LNCaP clone FGC (cell line): ENCODE data around the gene GNAT2.
A peak's percentile ranks its signal among the peaks of the same experiment; 100 is the strongest.

Experiments used
- DNase-seq: peaks from one replicate; pipeline ENCODE4 v3.0.0-alpha.2; 2011; ENCODE audit warnings: low read depth
- H3K4me3 ChIP-seq: 2 replicates; pipeline ENCODE4 v1.5.1; 2011; ENCODE audit warnings: mild to moderate bottlenecking, low read depth, low read length, control low read depth
- TF ChIP-seq, protein P1 (sequence below): IDR thresholded peaks from 2 replicates; pipeline ENCODE4 v1.5.1; 2012; ENCODE audit warnings: mild to moderate bottlenecking; ENCODE audit not compliant: control insufficient read depth, insufficient read depth; ENCODE audit errors: extremely low read depth

GNAT2 gene

DNA sequence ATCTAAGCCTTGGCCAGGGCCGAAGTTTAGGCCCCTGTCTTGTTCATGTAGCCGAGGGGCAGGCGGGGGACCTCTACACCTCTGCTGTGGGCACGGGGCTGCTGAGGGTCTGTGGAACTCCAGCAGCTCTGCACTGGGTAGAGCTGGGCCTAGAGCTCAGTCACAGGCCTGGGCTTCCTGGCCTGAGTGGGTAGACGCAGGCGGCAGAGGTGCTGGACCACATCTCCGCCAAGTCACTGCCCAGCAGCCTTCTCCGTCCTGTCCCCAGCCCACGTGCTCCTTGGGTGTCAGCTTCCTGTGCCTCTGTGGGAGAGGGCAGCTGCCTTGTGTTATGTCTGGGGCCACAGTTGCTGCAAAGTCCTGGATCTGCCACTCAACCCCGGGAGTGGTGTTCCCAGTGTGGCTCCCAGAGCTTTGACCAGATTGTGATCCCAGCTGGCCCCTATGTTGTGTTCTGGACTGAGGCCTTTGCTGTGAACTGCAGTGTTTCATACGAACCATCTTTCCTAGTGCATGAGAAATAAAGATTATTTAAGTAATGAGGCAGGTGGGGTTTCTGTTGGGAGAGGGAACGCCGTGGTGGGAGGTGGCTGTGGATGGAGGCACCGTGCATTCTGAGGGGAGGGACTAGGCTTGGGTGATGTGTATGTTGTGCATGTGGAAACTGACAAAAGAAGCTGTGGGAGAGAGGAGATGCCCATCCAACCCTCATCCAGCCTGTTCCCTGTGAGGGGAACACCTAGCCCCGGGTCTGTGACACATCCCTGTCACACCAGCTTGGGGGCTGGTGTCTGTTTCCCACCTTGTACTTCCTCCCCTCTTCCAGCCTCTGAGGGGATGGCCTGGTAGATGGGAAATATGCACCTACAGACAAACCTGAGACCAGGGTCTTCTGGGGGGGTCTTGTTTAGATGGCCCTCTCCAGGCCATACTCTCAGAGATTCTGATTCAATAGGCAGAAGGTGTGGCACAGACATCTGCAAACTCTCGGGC, 12.4 kb upstream of the GNAT2 start:
- H3K4me3 ChIP-seq: no peak overlapping the region
- DNase-seq: no peak
- TF ChIP-seq, protein P1, sequence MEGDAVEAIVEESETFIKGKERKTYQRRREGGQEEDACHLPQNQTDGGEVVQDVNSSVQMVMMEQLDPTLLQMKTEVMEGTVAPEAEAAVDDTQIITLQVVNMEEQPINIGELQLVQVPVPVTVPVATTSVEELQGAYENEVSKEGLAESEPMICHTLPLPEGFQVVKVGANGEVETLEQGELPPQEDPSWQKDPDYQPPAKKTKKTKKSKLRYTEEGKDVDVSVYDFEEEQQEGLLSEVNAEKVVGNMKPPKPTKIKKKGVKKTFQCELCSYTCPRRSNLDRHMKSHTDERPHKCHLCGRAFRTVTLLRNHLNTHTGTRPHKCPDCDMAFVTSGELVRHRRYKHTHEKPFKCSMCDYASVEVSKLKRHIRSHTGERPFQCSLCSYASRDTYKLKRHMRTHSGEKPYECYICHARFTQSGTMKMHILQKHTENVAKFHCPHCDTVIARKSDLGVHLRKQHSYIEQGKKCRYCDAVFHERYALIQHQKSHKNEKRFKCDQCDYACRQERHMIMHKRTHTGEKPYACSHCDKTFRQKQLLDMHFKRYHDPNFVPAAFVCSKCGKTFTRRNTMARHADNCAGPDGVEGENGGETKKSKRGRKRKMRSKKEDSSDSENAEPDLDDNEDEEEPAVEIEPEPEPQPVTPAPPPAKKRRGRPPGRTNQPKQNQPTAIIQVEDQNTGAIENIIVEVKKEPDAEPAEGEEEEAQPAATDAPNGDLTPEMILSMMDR: no peak

DNA sequence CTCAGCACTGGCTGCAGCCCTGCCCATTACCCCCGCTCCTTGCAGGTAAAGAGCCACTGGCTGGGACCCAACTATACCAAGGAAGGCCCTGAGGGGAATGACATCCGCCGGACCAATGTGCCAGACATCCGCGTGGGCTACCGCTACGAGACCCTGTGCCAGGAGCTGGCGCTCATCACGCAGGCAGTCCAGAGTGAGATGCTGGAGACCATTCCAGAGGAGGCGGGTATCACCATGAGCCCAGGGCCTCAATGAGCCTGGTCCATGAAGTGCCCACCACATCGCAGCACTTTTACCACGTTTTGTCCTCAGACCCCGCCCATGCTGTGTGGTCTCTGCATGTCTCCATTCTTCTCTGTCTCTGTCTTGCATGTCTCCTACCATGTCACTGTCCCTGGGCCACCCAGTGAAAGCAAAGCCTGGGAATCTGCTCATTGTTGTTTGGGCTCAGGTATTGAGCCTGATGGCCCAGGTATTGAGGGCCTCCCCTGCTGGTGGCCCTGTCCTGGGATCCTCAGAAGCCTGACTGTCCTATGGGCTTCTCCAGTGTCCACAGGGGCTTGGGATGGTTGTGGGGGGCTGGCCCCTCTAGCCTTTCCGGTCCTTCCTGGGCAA, 11.6 kb upstream of the GNAT2 start:
- TF ChIP-seq, protein P1: no peak
- no peak overlapping the region for H3K4me3 ChIP-seq
- DNase-seq: no peak

DNA sequence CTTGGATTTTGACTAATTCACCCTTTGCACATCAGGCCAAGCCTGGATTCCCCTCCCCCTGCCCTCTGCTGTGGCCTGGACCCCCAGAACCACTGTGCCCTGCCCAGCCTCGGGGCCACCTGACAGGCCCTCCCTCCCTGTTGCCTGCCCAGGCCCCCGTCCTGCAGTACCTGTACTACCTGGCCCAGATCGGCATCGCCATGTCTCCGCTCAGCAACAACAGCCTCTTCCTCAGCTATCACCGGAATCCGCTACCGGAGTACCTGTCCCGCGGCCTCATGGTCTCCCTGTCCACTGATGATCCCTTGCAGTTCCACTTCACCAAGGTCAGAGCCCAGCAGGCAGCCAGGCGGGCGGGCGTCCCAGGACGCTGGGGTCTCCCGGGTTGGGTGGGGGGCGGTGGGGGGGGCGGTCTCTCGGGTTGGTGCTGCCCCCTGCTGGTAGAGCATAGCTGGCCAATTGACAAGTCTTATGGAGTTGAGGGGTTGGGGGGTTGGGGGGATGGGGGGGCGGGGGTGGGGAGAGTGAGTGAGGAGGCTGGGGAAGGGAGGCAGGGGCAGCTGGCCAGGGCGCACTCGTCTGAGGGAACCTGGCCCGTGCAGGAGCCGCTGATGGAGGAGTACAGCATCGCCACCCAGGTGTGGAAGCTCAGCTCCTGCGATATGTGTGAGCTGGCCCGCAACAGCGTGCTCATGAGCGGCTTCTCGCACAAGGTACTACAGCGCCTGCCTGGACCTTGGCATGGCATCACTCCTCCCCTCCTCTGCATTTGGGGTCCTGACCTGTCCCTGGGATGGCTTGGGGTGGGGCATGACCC, 10.9 kb upstream of the GNAT2 start:
- DNase-seq: no peak
- no peak overlapping the region for H3K4me3 ChIP-seq
- TF ChIP-seq, protein P1: peak; percentile 24; the same call in 1 of the 2 replicates

DNA sequence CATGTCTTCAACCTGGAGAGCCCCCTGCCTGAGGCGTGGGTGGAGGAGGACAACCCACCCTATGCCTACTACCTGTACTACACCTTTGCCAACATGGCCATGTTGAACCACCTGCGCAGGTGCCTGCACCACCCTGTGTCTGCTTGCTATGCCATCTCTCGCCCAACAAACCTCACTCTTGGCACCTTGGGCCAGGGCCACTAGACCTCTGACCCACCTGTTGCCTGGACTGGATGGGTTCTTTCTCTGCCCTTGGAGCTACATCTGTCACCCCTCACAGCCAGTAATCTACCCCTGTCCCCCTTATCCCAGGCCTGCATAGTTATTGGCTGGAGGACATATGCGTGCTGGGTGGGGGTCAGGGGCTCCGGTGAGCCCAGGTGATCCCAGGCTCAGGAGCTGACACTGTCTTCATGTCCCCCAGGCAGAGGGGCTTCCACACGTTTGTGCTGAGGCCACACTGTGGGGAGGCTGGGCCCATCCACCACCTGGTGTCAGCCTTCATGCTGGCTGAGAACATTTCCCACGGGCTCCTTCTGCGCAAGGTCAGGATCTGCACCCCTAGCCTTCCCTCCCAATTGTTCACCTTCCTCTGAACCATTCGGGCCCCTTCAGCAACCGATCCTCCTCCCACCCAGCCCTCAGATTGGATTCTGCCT, 10.1 kb upstream of the GNAT2 start:
- no peak for DNase-seq
- H3K4me3 ChIP-seq: no peak overlapping the region
- TF ChIP-seq, protein P1: no peak

DNA sequence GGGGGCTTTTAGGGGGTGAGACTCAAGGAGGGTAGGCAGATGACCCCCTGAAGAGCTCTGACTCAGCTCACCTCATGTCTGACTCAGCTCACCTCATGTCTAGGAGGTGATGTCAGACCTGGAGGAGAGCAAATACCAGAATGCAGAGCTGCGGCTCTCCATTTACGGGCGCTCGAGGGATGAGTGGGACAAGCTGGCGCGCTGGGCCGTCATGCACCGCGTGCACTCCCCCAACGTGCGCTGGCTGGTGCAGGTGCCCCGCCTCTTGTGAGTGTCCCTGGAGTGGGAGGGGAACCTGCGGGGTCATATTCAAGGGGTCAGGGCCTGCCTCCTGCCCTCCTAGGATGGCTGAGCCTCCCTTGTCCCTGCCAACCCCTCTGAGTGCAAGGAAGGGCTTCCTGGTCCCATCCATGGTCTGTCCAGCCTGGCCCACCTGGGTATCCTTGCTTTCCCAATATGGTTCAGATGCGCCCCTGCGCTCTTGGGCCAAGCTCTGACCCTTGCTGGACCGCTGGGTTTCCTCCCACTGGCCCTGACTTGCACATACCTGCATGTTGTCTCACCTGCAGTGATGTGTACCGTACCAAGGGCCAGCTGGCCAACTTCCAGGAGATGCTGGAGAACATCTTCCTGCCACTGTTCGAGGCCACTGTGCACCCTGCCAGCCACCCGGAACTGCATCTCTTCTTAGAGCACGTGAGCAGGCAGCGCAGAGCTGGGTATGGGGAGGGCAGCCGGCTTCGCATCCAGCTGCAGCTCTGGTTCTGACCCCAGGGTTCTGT, 9.3 kb upstream of the GNAT2 start:
- H3K4me3 ChIP-seq: no peak overlapping the region
- TF ChIP-seq, protein P1: no peak
- DNase-seq: no peak

DNA sequence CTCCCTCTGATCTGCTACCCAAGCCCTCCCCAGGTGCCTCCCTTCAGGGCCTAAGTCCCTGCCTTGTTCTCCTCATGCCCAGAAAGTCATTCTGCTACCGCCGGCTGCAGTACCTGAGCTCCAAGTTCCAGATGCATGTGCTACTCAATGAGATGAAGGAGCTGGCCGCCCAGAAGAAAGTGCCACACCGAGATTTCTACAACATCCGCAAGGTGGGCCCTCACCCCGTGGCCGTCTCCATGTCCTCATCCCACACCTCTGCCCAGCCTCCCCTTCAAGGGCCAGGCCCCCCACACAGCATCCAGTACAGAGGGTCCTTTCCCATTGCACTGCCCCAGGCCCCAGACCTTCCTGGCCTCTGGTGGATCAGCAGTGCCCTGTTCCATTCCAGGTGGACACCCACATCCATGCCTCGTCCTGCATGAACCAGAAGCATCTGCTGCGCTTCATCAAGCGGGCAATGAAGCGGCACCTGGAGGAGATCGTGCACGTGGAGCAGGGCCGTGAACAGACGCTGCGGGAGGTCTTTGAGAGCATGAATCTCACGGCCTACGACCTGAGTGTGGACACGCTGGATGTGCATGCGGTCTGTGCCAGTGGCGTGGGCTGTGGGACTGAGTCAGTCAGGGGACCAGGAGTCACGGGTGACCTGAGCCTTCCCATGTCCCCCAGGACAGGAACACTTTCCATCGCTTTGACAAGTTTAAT, 8.4 kb upstream of the GNAT2 start:
- H3K4me3 ChIP-seq: no peak overlapping the region
- no peak for DNase-seq
- TF ChIP-seq, protein P1: no peak
